H1 (cell line): ENCODE measurements around the gene ATMIN. TPM values are rescaled to one million over a fixed set of nuclear protein-coding genes. Genes with fewer than 3 reads are reported as not detected.

Experiments used
- CTCF ChIA-PET: fragments of 300-600 bp; sonication (Branson Sonifier 250); formaldehyde crosslinking; loops from one replicate; lab custom pipeline; 2021; ENCODE audit not compliant: partially characterized antibody; lab: Charles Lee
- POLR2A ChIA-PET: fragments of 300-600 bp; sonication (Branson Sonifier 250); formaldehyde crosslinking; loops from one replicate; lab custom pipeline; 2021; ENCODE audit warnings: inconsistent platforms; ENCODE audit not compliant: partially characterized antibody; lab: Charles Lee
- DNase-seq, 2 experiments: peaks; one replicate each; pipeline versions ENCODE4 v3.0.0 to v3.0.0-alpha.2; 2010 to 2022; ENCODE audit warnings: low spot score in 2 of 2, low read depth in 1 of 2, mixed read lengths in 1 of 2
- FAIRE-seq: peaks from 2 replicates; lab custom pipeline; 2011; peaks lifted over from hg19 to GRCh38; lab: Jason Lieb, UNC
- H2AFZ ChIP-seq: 2 replicates; pipeline ENCODE4 v1.8.1; 2012; ENCODE audit warnings: low read length, inconsistent platforms
- H2AK5ac ChIP-seq: 2 replicates; pipeline ENCODE4 v1.6.1; 2013; ENCODE audit warnings: low read depth, low read length
- H2BK120ac ChIP-seq: replicated peaks from 2 replicates; pipeline ENCODE3; 2013; ENCODE audit warnings: low read depth, low read length, inconsistent platforms
- H2BK12ac ChIP-seq: 2 replicates; pipeline ENCODE4 v1.6.1; 2013; ENCODE audit warnings: low read depth, low read length
- H2BK15ac ChIP-seq: 2 replicates; pipeline ENCODE4 v1.6.1; 2013; ENCODE audit warnings: low read length
- H2BK20ac ChIP-seq: 2 replicates; pipeline ENCODE4 v1.6.1; 2013; ENCODE audit warnings: low read length
- H2BK5ac ChIP-seq: 2 replicates; pipeline ENCODE4 v1.6.1; 2013; ENCODE audit warnings: low read depth, low read length
- H3K14ac ChIP-seq: 2 replicates; pipeline ENCODE4 v1.6.1; 2013; ENCODE audit warnings: inconsistent platforms; ENCODE audit not compliant: insufficient read length
- H3K18ac ChIP-seq: 2 replicates; pipeline ENCODE4 v1.6.1; 2013; ENCODE audit warnings: low read length; ENCODE audit errors: extremely low read depth
- H3K23ac ChIP-seq: 2 replicates; pipeline ENCODE4 v1.6.1; 2013; ENCODE audit warnings: inconsistent platforms; ENCODE audit not compliant: insufficient read length
- H3K23me2 ChIP-seq: 2 replicates; pipeline ENCODE4 v1.6.1; 2013; ENCODE audit warnings: low read depth, low read length
- H3K27ac ChIP-seq: 2 replicates; pipeline ENCODE4 v1.6.1; 2011; ENCODE audit warnings: low read depth, low read length, inconsistent platforms
- H3K27me3 ChIP-seq, 4 experiments: replicated peaks in 1 of 4; 1 replicate in 1 of 4; 2 replicates in 3 of 4; pipeline versions ENCODE4 v1.6.1 to v1.8.1; 2011 to 2013; ENCODE audit warnings: low read length in 3 of 4, mild to moderate bottlenecking in 3 of 4, inconsistent platforms in 2 of 4, mixed read lengths in 2 of 4, moderate library complexity in 1 of 4; ENCODE audit not compliant: control insufficient read depth in 3 of 4, insufficient read depth in 3 of 4; ENCODE audit errors: extremely low read depth in 1 of 4
- H3K36me3 ChIP-seq, 4 experiments: 2 replicates each; pipeline versions ENCODE4 v1.6.1 to v1.8.1; 2011 to 2013; ENCODE audit warnings: mild to moderate bottlenecking in 4 of 4, low read length in 3 of 4, moderate library complexity in 2 of 4, control low read depth in 1 of 4, inconsistent platforms in 1 of 4; ENCODE audit not compliant: insufficient read depth in 4 of 4, control insufficient read depth in 2 of 4
- H3K4ac ChIP-seq: replicated peaks from 2 replicates; pipeline ENCODE3; 2013; ENCODE audit warnings: low read length, low read depth, mixed read lengths, inconsistent platforms; ENCODE audit not compliant: insufficient read length
- H3K4me1 ChIP-seq, 4 experiments: replicated peaks in 1 of 4; 1 replicate in 1 of 4; 2 replicates in 3 of 4; pipeline versions ENCODE4 v1.6.1 to v1.8.1; 2011 to 2013; ENCODE audit warnings: low read length in 3 of 4, inconsistent platforms in 2 of 4, mixed read lengths in 1 of 4; ENCODE audit not compliant: insufficient read depth in 4 of 4, control insufficient read depth in 3 of 4
- H3K4me2 ChIP-seq, 2 experiments: 2 replicates each; pipeline versions ENCODE4 v1.6.1 to v1.8.1; 2011 to 2013; ENCODE audit warnings: low read depth in 2 of 2, low read length in 2 of 2, control low read depth in 1 of 2, inconsistent platforms in 1 of 2, mild to moderate bottlenecking in 1 of 2; ENCODE audit not compliant: insufficient read depth in 1 of 2
- H3K4me3 ChIP-seq, 4 experiments: fragments of 200-600, 300-600 bp in 1 of 4; sonication (generic), shearing (Covaris generic), sonication (Bioruptor Twin) in 1 of 4; 2 replicates each; pipeline versions ENCODE4 v1.5.1 to v1.8.1; 2011 to 2016; ENCODE audit warnings: low read length in 4 of 4, low read depth in 3 of 4, control low read depth in 2 of 4, inconsistent platforms in 2 of 4, mild to moderate bottlenecking in 2 of 4, mixed read lengths in 1 of 4, moderate library complexity in 1 of 4; ENCODE audit not compliant: insufficient read depth in 2 of 4; ENCODE audit errors: extremely low read depth in 1 of 4
- H3K56ac ChIP-seq: replicated peaks from 2 replicates; pipeline ENCODE3; 2013; ENCODE audit warnings: low read depth, mild to moderate bottlenecking, mixed read lengths, low read length, inconsistent platforms; ENCODE audit not compliant: insufficient read length
- H3K79me1 ChIP-seq: 2 replicates; pipeline ENCODE4 v1.6.1; 2013; ENCODE audit warnings: low read depth, low read length, control low read depth
- H3K79me2 ChIP-seq, 2 experiments: 2 replicates each; pipeline versions ENCODE4 v1.6.1 to v1.8.1; 2012 to 2013; ENCODE audit warnings: low read length in 2 of 2, mild to moderate bottlenecking in 2 of 2, inconsistent platforms in 1 of 2; ENCODE audit not compliant: insufficient read depth in 2 of 2, control insufficient read depth in 1 of 2
- H3K9ac ChIP-seq, 4 experiments: replicated peaks in 1 of 4; 1 replicate in 1 of 4; 2 replicates in 3 of 4; pipeline versions ENCODE4 v1.6.1 to v1.8.1; 2011 to 2013; ENCODE audit warnings: low read depth in 3 of 4, low read length in 3 of 4, control low read depth in 2 of 4, mild to moderate bottlenecking in 2 of 4, moderate library complexity in 2 of 4, inconsistent platforms in 1 of 4; ENCODE audit errors: extremely low read depth in 1 of 4
- H3K9me3 ChIP-seq, 2 experiments: 2 replicates each; pipeline versions ENCODE4 v1.6.1 to v1.8.1; 2012 to 2013; ENCODE audit warnings: mild to moderate bottlenecking in 2 of 2, moderate library complexity in 2 of 2, control low read depth in 1 of 2, inconsistent platforms in 1 of 2, low read depth in 1 of 2, low read length in 1 of 2, mixed read lengths in 1 of 2; ENCODE audit not compliant: insufficient read depth in 2 of 2
- H4K20me1 ChIP-seq, 2 experiments: replicated peaks in 1 of 2; 2 replicates each; pipeline versions ENCODE3 to v1.8.1; 2011 to 2013; ENCODE audit warnings: inconsistent platforms in 2 of 2, low read length in 2 of 2, mild to moderate bottlenecking in 1 of 2; ENCODE audit not compliant: insufficient read depth in 2 of 2, control insufficient read depth in 1 of 2
- H4K5ac ChIP-seq: 2 replicates; pipeline ENCODE4 v1.6.1; 2013; ENCODE audit warnings: low read length, low read depth, mixed read lengths, inconsistent platforms; ENCODE audit not compliant: insufficient read length
- H4K8ac ChIP-seq: 2 replicates; pipeline ENCODE4 v1.8.0; 2013; ENCODE audit warnings: mild to moderate bottlenecking, moderate library complexity, low read length, inconsistent platforms; ENCODE audit not compliant: insufficient read depth; ENCODE audit errors: extremely low read depth
- H4K91ac ChIP-seq: replicated peaks from 2 replicates; pipeline ENCODE3; 2013; ENCODE audit warnings: low read length, mixed read lengths, inconsistent platforms; ENCODE audit not compliant: insufficient read length
- BACH1 ChIP-seq: IDR thresholded peaks from 2 replicates; pipeline ENCODE4 v1.6.1; 2012; ENCODE audit warnings: low read length, improper control_type of control experiment
- BCL11A ChIP-seq, 2 experiments: IDR thresholded peaks; one replicate each; pipeline ENCODE4 v1.6.1; 2011; ENCODE audit warnings: low read depth in 2 of 2, low read length in 2 of 2, mild to moderate bottlenecking in 2 of 2
- CBX8 ChIP-seq: fragments of 300-800, 300-1000 bp; sonication (generic); IDR thresholded peaks from 2 replicates; pipeline ENCODE4 v1.7.1; 2016; ENCODE audit warnings: low read depth, low read length, borderline replicate concordance
- CHD1 ChIP-seq: IDR thresholded peaks from 2 replicates; pipeline ENCODE4 v1.6.1; 2012; ENCODE audit warnings: low read depth, low read length, improper control_type of control experiment
- CTBP2 ChIP-seq: IDR thresholded peaks from 2 replicates; pipeline ENCODE4 v1.7.0; 2011; ENCODE audit warnings: borderline replicate concordance, mild to moderate bottlenecking, moderate library complexity, mixed read lengths, low read length; ENCODE audit not compliant: insufficient read depth, insufficient read length
- GABPA ChIP-seq: IDR thresholded peaks from 2 replicates; pipeline ENCODE4 v1.6.1; 2011; ENCODE audit warnings: mild to moderate bottlenecking, low read length, moderate library complexity, borderline replicate concordance; ENCODE audit not compliant: insufficient read depth
- HDAC2 ChIP-seq, 2 experiments: fragments of 300-600 bp in 1 of 2; sonication (generic) in 1 of 2; IDR thresholded peaks; 2 replicates each; pipeline ENCODE4 v1.6.1; 2011 to 2012; ENCODE audit warnings: low read depth in 2 of 2, low read length in 2 of 2, mild to moderate bottlenecking in 2 of 2, moderate library complexity in 2 of 2, borderline replicate concordance in 1 of 2, inconsistent platforms in 1 of 2
- JUN ChIP-seq: IDR thresholded peaks from 2 replicates; pipeline ENCODE4 v1.6.1; 2011; ENCODE audit warnings: low read depth, mild to moderate bottlenecking, improper control_type of control experiment, low read length
- KDM1A ChIP-seq: fragments of 200-600, 300-600 bp; sonication (generic); IDR thresholded peaks from 2 replicates; pipeline ENCODE4 v1.7.1; 2016; ENCODE audit warnings: mild to moderate bottlenecking, low read length, borderline replicate concordance
- POU5F1 ChIP-seq: IDR thresholded peaks from 2 replicates; pipeline ENCODE4 v1.6.1; 2011; ENCODE audit warnings: low read depth, mild to moderate bottlenecking, low read length, moderate library complexity
- SUZ12 ChIP-seq: fragments of 200-600 bp; sonication (generic); IDR thresholded peaks from 2 replicates; pipeline ENCODE4 v1.6.1; 2012; ENCODE audit warnings: mild to moderate bottlenecking, inconsistent platforms, low read length, moderate library complexity, mixed read lengths
- TBP ChIP-seq: IDR thresholded peaks from 2 replicates; pipeline ENCODE4 v1.6.1; 2011; ENCODE audit warnings: low read depth, low read length, improper control_type of control experiment
- WGBS, 2 experiments: shearing (Covaris generic) in 1 of 2; methylation state at CpG; one replicate each; pipeline versions ENCODE4 v1.1.6 to v1.1.7; 2013 to 2015; ENCODE audit warnings: low lambda C conversion rate in 2 of 2, mixed read lengths in 2 of 2, inconsistent platforms in 1 of 2, low coverage in 1 of 2, missing lambda C conversion rate in 1 of 2; ENCODE audit not compliant: insufficient replicate concordance in 2 of 2, insufficient coverage in 1 of 2, insufficient read length in 1 of 2; ENCODE audit errors: extremely low coverage in 1 of 2, missing lambda C conversion rate in 1 of 2; 5-methylcytosine and 5-hydroxymethylcytosine counted together
- polyA plus RNA-seq, 7 experiments: library from polyadenylated mRNA; depleted of rRNA in 3 of 7; stranded (reverse) in 5 of 7; unstranded in 2 of 7; fragments of >200 nt in 5 of 7; fragments of 200-250 nt in 2 of 7; gene quantifications; 1 replicate in 5 of 7; 2 replicates in 1 of 7; 4 replicates in 1 of 7; pipeline versions ENCODE4 v1.2.1 to v1.2.3, GENCODE V29; 2011 to 2013; ENCODE audit warnings: missing spikeins in 2 of 7, mixed read lengths in 2 of 7
- total RNA-seq: library from RNA; stranded (reverse); fragmentation: NEBNext Ultra II Directional; extraction: Animal tissue kit (Norgen Biotek cat#: 25700); gene quantifications from 2 replicates; pipeline ENCODE4 v1.2.1, GENCODE V29; 2021

The ATMIN gene
- total and polyA plus RNA-seq, 2 of the 8 experiments (the other 6 are each of a cell fraction or from before 2014, with no cell fraction given): 34.8 to 59.8 TPM

DNA sequence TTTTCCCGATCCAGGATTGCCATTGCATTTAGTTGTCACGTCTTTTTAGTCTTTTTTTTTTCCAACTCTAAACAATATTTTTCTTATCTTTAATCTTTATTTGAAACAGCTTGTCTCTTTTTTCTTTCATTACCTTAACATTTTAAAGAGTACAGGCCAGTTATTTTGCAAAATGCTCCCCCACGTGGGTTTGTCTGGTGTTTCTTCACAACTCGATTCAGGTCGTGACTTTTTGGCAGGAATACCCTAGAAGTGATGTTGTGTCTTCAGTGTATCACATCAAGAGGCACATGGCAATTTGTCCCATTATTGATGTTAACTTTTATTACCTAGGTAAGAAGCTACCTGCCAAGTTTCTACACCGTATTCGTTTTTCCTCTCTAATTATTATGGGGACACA lies 46.9 kb upstream of the ATMIN start:
- POLR2A ChIA-PET: interaction anchor here (1.0 kb wide), 1 partner anchor 18 kb away, joined by 4 read pairs; the partner anchor contains the start of genes CENPN and CMC2
- Histone ChIP-seq H3K4ac (no peak overlapping the region), H4K8ac (no peak overlapping the region), H2BK20ac (no peak overlapping the region), H3K4me2 (no peak overlapping the region), H2BK15ac (no peak overlapping the region), H2AK5ac (no peak overlapping the region), H3K23ac (no peak overlapping the region), H3K4me1 (peaks cover 0 to 9% (median 4%) of the 10 kb centered on the region in 4 experiments; a peak in 5 of 7 replicates), H3K79me1 (peaks cover 2% of the 10 kb centered on the region), H3K56ac (no peak overlapping the region), H2AFZ (no peak overlapping the region), H3K79me2 (peaks cover 0 to 24% of the 10 kb centered on the region in 2 experiments; a peak in 2 of 4 replicates), H3K23me2 (no peaks in the 10 kb centered on the region), H2BK5ac (no peak overlapping the region), H3K18ac (no peak overlapping the region), H2BK120ac (no peak overlapping the region), H2BK12ac (no peak overlapping the region), H3K27ac (no peak overlapping the region), H3K27me3 (peaks cover 0 to 4% (median 0%) of the 10 kb centered on the region in 4 experiments; a peak in 3 of 7 replicates), H3K4me3 (no peak overlapping the region), H4K5ac (no peak overlapping the region), H3K36me3 (no peaks in the 10 kb centered on the region), H4K20me1 (peaks cover 17 to 18% of the 10 kb centered on the region in 2 experiments), H3K9ac (no peak overlapping the region), H3K9me3 (no peaks in the 10 kb centered on the region), H4K91ac (no peak overlapping the region), H3K14ac (no peak overlapping the region)
- DNase-seq: no peak
- 71% methylated on average over 7 of the region's 7 CpGs; no CpG with 5 or more reads in 1 of the 2 experiments for WGBS, 2 experiments
- CTCF ChIA-PET: interaction anchor here (0.6 to 10.6 kb wide), 4 partner anchors 9 to 58 kb away, joined by 3 to 83 read pairs (median 12); no protein-coding TSS in a partner anchor
- FAIRE-seq: no peak
- TF ChIP-seq BCL11A (IDR thresholded peaks at IDR 0.05; ENCODE audit: low read depth in 2 of 2, low read length in 2 of 2): no peak
- no peak for TF ChIP-seq CBX8
- TF ChIP-seq JUN: no peak
- no peak for TF ChIP-seq SUZ12
- no peak for TF ChIP-seq TBP
- TF ChIP-seq KDM1A: no peak
- TF ChIP-seq GABPA: no peak
- TF ChIP-seq POU5F1: no peak
- no peak for TF ChIP-seq CHD1
- no peak for TF ChIP-seq CTBP2
- no peak for TF ChIP-seq BACH1
- no peak for TF ChIP-seq HDAC2 (IDR thresholded peaks at IDR 0.05; ENCODE audit: borderline replicate concordance in 1 of 2, low read depth in 2 of 2, low read length in 2 of 2)
